Natural killer cell (primary cell): Measurements from ENCODE around the gene KMT5B. TPM values are rescaled to one million over a fixed set of nuclear protein-coding genes. Genes with fewer than 3 reads are reported as not detected.

Experiments
- ATAC-seq, 3 donors: fragments of 150-1000 bp in 2 of 3; fragments of 200-7000 bp in 1 of 3; cut with Tn5 transposase; 1 replicate in 1 of 3; 2 replicates in 2 of 3; pipeline ENCODE4 v1.10.0; 2021; ENCODE audit warnings: mild to moderate bottlenecking in 2 of 3, moderate library complexity in 2 of 3
- DNase-seq, 2 donors: peaks; one replicate each; pipeline versions ENCODE4 v3.0.0 to v3.0.0-alpha.2; 2013 to 2021; ENCODE audit warnings: mixed read lengths in 1 of 2
- H3K27ac ChIP-seq: one replicate; pipeline ENCODE4 v1.5.1; 2013; ENCODE audit warnings: mild to moderate bottlenecking, low read length
- H3K27me3 ChIP-seq: one replicate; pipeline ENCODE4 v1.6.1; 2013; ENCODE audit warnings: low read length; ENCODE audit not compliant: control insufficient read depth, insufficient read depth
- H3K36me3 ChIP-seq: one replicate; pipeline ENCODE4 v1.6.1; 2013; ENCODE audit warnings: low read length; ENCODE audit not compliant: control insufficient read depth, insufficient read depth
- H3K4me1 ChIP-seq: one replicate; pipeline ENCODE4 v1.6.1; 2013; ENCODE audit warnings: low read length; ENCODE audit not compliant: control insufficient read depth, insufficient read depth
- H3K4me3 ChIP-seq: one replicate; pipeline ENCODE4 v1.5.1; 2013; ENCODE audit warnings: low read length
- H3K9me3 ChIP-seq: one replicate; pipeline ENCODE4 v1.6.1; 2013; ENCODE audit warnings: low read length; ENCODE audit not compliant: control insufficient read depth, insufficient read depth
- H3K27ac Mint-ChIP-seq, 2 donors: one replicate each; pipeline ENCODE4 v1.8.0; 2022; ENCODE audit warnings: mild to moderate bottlenecking in 2 of 2, mixed read lengths in 2 of 2, moderate library complexity in 1 of 2
- H3K27me3 Mint-ChIP-seq, 2 donors: one replicate each; pipeline ENCODE4 v1.8.0; 2022; ENCODE audit warnings: low read depth in 2 of 2, mixed read lengths in 2 of 2
- H3K36me3 Mint-ChIP-seq: one replicate; pipeline ENCODE4 v1.8.0; 2022; ENCODE audit warnings: mixed read lengths
- H3K4me1 Mint-ChIP-seq, 2 donors: one replicate each; pipeline ENCODE4 v1.8.0; 2022; ENCODE audit warnings: mixed read lengths in 2 of 2
- H3K4me3 Mint-ChIP-seq: one replicate; pipeline ENCODE4 v1.8.0; 2022; ENCODE audit warnings: mild to moderate bottlenecking, moderate library complexity, mixed read lengths
- H3K9me3 Mint-ChIP-seq, 2 donors: one replicate each; pipeline ENCODE4 v1.8.0; 2022; ENCODE audit warnings: mixed read lengths in 2 of 2
- WGBS: methylation state at CpG from one replicate; pipeline ENCODE4 v1.1.7; 2013; ENCODE audit warnings: missing lambda C conversion rate; ENCODE audit not compliant: insufficient coverage; 5-methylcytosine and 5-hydroxymethylcytosine counted together
- intact Hi-C: fragments of 100-400 bp; cut with micrococcal nuclease; formaldehyde crosslinking; loops from one replicate; pipeline ENCODE4 v1.14.2; 2022
- total RNA-seq, 4 donors: library from RNA; stranded (reverse); fragments of 120-200 nt in 1 of 4; gene quantifications; one replicate each; pipeline versions ENCODE4 v1.2.3 to v1.2.4, GENCODE V29; 2013 to 2022
- TF ChIP-seq, protein P1 (sequence below): fragments of 200-600 bp; IDR thresholded peaks from one replicate; pipeline ENCODE4 v1.8.0; 2022; ENCODE audit warnings: antibody characterized with exemption

The KMT5B gene
- total RNA-seq: 10 to 100 TPM; 45.0 to 60.1 (median 55.6) TPM
- total RNA-seq (2013): 73.7 TPM

DNA sequence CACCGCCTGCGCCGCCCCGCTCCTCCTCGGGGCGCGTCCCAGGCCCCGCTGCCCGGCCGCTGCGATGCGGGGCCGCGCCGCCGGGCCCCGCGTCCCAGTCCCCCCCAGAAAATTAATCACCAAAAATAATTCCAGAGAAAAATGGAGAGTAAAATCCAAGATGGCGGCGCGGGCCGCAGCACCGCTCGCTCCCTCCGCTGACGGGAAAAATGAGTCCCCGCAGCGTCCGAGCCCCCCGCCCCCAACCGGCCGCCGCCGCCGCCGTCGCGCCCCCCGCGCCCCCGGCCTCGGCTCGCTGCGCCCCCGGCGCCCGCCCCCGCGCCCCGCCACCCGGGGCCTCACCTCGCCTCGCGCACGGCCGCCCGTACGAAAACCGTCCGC lies at the start of gene KMT5B:
Gene KMT5B, minus strand, starts transcription at position 162 of the 381 bp plus-strand sequence. CDS start 23,220 bp downstream, outside the sequence.
- DNase-seq: peak in 1 of 2 donors; percentile 83
- Histone ChIP-seq H3K36me3 (no peaks in the 10 kb centered on the region), H3K4me3 (peak within 1 kb of the TSS; percentile 89), H3K4me1 (peaks cover 29% of the 10 kb centered on the region), H3K27ac (peak within 1 kb of the TSS; percentile 79), H3K27me3 (no peaks in the 10 kb centered on the region), H3K9me3 (no peaks in the 10 kb centered on the region)
- H3K27ac Mint-ChIP-seq: peak within 1 kb of the TSS; percentile 85 to 92
- H3K36me3 Mint-ChIP-seq: no peaks in the 10 kb centered on the region
- peak within 1 kb of the TSS; percentile 94 for H3K4me3 Mint-ChIP-seq
- WGBS: 0% methylated on average over 60 of the region's 60 CpGs
- H3K9me3 Mint-ChIP-seq: no peaks in the 10 kb centered on the region
- TF ChIP-seq, protein P1, sequence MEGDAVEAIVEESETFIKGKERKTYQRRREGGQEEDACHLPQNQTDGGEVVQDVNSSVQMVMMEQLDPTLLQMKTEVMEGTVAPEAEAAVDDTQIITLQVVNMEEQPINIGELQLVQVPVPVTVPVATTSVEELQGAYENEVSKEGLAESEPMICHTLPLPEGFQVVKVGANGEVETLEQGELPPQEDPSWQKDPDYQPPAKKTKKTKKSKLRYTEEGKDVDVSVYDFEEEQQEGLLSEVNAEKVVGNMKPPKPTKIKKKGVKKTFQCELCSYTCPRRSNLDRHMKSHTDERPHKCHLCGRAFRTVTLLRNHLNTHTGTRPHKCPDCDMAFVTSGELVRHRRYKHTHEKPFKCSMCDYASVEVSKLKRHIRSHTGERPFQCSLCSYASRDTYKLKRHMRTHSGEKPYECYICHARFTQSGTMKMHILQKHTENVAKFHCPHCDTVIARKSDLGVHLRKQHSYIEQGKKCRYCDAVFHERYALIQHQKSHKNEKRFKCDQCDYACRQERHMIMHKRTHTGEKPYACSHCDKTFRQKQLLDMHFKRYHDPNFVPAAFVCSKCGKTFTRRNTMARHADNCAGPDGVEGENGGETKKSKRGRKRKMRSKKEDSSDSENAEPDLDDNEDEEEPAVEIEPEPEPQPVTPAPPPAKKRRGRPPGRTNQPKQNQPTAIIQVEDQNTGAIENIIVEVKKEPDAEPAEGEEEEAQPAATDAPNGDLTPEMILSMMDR: no peak
- peak; percentile 9 to 47 (median 35) for ATAC-seq
- peaks cover 51 to 52% of the 10 kb centered on the region in 2 donors for H3K4me1 Mint-ChIP-seq
- H3K27me3 Mint-ChIP-seq: peaks cover 0 to 7% of the 10 kb centered on the region in 2 donors
- intact Hi-C loops: loop anchor here (2.0 kb wide), 1 partner anchor 92 kb away; the partner anchor contains the start of gene CHKA

- no peaks in the 10 kb centered on the region for H3K27me3 Mint-ChIP-seq
- H3K27ac Mint-ChIP-seq: no peak overlapping the region
- no peak overlapping the region for H3K4me3 Mint-ChIP-seq
- no peaks in the 10 kb centered on the region for H3K36me3 Mint-ChIP-seq
- Histone ChIP-seq H3K4me3 (no peak overlapping the region), H3K27ac (no peak overlapping the region), H3K9me3 (no peaks in the 10 kb centered on the region), H3K36me3 (peaks cover 43% of the 10 kb centered on the region), H3K4me1 (peaks cover 28% of the 10 kb centered on the region), H3K27me3 (no peaks in the 10 kb centered on the region)
- no peaks in the 10 kb centered on the region for H3K9me3 Mint-ChIP-seq
- ATAC-seq (no peak), DNase-seq (no peak)
- WGBS: 96% methylated on average over 8 of the region's 8 CpGs
- TF ChIP-seq, protein P1: no peak
- intact Hi-C loops: no loop called here
- H3K4me1 Mint-ChIP-seq: peaks cover 0 to 10% of the 10 kb centered on the region in 2 donors
Observed at GRCh38 chr11:68262544-68262827, 49.4 kb upstream of the KMT5B start.

DNA sequence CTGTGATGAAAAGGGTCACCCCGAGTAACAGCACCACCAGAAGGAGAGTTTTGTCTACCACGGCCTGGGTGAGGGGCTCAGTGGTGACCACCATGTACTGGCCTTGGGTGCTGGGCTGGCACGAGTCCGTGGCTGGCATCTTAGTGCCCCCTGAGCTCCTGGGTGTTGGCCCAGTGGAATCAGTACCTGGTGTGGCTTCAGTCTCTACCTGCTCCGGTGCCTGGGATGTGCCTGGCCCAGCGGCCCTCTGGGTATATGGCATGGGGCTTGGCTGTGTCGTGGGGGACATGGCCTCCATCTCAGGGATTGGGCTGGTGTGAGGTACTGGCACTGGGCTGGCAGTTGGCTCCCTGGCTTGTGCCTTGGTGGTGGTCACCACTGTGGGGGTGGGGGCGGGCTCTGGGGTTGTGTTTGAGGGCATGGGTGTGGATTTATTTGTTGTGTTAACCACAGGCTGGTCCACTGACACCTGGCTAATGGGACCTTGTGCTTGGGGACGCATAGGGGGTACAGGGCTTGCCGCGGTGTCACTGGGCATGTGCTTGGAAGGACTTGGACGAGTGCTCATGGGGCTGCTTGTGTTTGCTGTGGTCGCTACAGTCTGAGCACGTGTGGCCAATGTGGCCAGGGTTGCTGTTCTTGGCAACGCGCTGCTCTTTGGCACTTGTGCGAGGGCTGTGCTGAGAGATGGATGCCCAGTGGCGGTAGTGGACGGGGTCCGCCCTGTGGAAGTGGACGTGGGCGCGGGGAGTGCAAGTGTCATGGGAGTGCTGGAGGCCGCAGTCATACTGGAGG lies 48.9 kb upstream of the KMT5B start:
- H3K27me3 ChIP-seq: no peaks in the 10 kb centered on the region
- DNase-seq: no peak
- peaks cover 37% of the 10 kb centered on the region for H3K36me3 ChIP-seq
- H3K27ac ChIP-seq: no peak overlapping the region
- H3K27me3 Mint-ChIP-seq: no peaks in the 10 kb centered on the region
- H3K9me3 Mint-ChIP-seq: no peaks in the 10 kb centered on the region
- H3K9me3 ChIP-seq: no peaks in the 10 kb centered on the region
- TF ChIP-seq, protein P1: no peak
- H3K4me3 ChIP-seq: no peak overlapping the region
- ATAC-seq: no peak
- H3K36me3 Mint-ChIP-seq: no peaks in the 10 kb centered on the region
- intact Hi-C loops: no loop called here
- H3K4me1 ChIP-seq: peaks cover 27% of the 10 kb centered on the region
- peaks cover 0 to 13% of the 10 kb centered on the region in 2 donors for H3K4me1 Mint-ChIP-seq
- WGBS: 94% methylated on average over 24 of the region's 24 CpGs
- no peak overlapping the region for H3K4me3 Mint-ChIP-seq
- no peak overlapping the region for H3K27ac Mint-ChIP-seq
